HepG2 (cell line): ENCODE results near the gene GRPEL2. TPM values are rescaled to one million over a fixed set of nuclear protein-coding genes. Genes with fewer than 3 reads are reported as not detected.
A peak's percentile ranks its signal among the peaks of the same experiment; 100 is the strongest.

Source experiments
- ATF4 ChIP-seq, 2 experiments: fragments of 450-650 bp in 1 of 2; sonication (generic) in 1 of 2; formaldehyde crosslinking; IDR thresholded peaks; 2 replicates each; pipeline versions ENCODE4 v1.5.0 to v1.8.0; 2020 to 2022; ENCODE audit warnings: mild to moderate bottlenecking in 1 of 2, missing genetic modification reagents in 1 of 2
- BCL3 ChIP-seq: sonication (generic); formaldehyde crosslinking; IDR thresholded peaks from 2 replicates; pipeline ENCODE4 v1.5.1; 2020; ENCODE audit warnings: mild to moderate bottlenecking, missing genetic modification reagents, moderate library complexity
- CTCF ChIP-seq: sonication (generic); formaldehyde crosslinking; IDR thresholded peaks from 2 replicates; pipeline ENCODE4 v1.5.0; 2020; ENCODE audit warnings: mild to moderate bottlenecking, missing genetic modification reagents, moderate library complexity
- DMTF1 ChIP-seq: sonication (generic); formaldehyde crosslinking; IDR thresholded peaks from 2 replicates; pipeline ENCODE4 v1.4.0; 2020; ENCODE audit warnings: mild to moderate bottlenecking, missing genetic modification reagents
- EHMT2 ChIP-seq: fragments of 200-600 bp; sonication (generic); IDR thresholded peaks from 2 replicates; pipeline ENCODE4 v1.7.0; 2017; ENCODE audit warnings: antibody characterized with exemption, low read depth, low read length, borderline replicate concordance
- ETV6 ChIP-seq: sonication (generic); formaldehyde crosslinking; conservative IDR thresholded peaks from 2 replicates; pipeline ENCODE4 v1.4.0; 2020; ENCODE audit warnings: missing genetic modification reagents
- HDAC6 ChIP-seq: fragments of 200-600 bp; sonication (generic); IDR thresholded peaks from 2 replicates; pipeline ENCODE4 v1.7.0; 2017; ENCODE audit warnings: mild to moderate bottlenecking, antibody characterized with exemption, low read length, low read depth
- JUNB ChIP-seq: sonication (generic); formaldehyde crosslinking; IDR thresholded peaks from 2 replicates; pipeline ENCODE4 v1.8.0; 2022; ENCODE audit warnings: missing genetic modification reagents, mild to moderate bottlenecking, borderline replicate concordance
- MIER2 ChIP-seq: IDR thresholded peaks from 2 replicates; pipeline ENCODE4 v1.6.1; 2016; ENCODE audit warnings: missing biosample characterization, missing genetic modification reagents
- MTA3 ChIP-seq: sonication (generic); formaldehyde crosslinking; IDR thresholded peaks from 2 replicates; pipeline ENCODE4 v1.4.0; 2020; ENCODE audit warnings: missing genetic modification reagents
- NR2F6 ChIP-seq, 2 experiments: IDR thresholded peaks; 2 replicates each; pipeline ENCODE4 v1.6.1; 2016; ENCODE audit warnings: antibody characterized with exemption in 1 of 2, mild to moderate bottlenecking in 1 of 2
- RARA ChIP-seq: IDR thresholded peaks from 2 replicates; pipeline ENCODE4 v1.6.1; 2016; ENCODE audit warnings: missing genetic modification reagents, missing compliant biosample characterization
- SMAD3 ChIP-seq: sonication (generic); formaldehyde crosslinking; IDR thresholded peaks from 2 replicates; pipeline ENCODE4 v1.4.0; 2020; ENCODE audit warnings: missing genetic modification reagents
- SMC3 ChIP-seq: IDR thresholded peaks from 2 replicates; pipeline ENCODE4 v1.6.1; 2011; ENCODE audit warnings: low read length, improper control_type of control experiment
- SOX5 ChIP-seq: IDR thresholded peaks from 2 replicates; pipeline ENCODE4 v1.6.1; 2016; ENCODE audit warnings: borderline replicate concordance
- ZBTB38 ChIP-seq: sonication (generic); formaldehyde crosslinking; IDR thresholded peaks from 2 replicates; pipeline ENCODE4 v1.5.1; 2020; ENCODE audit warnings: mild to moderate bottlenecking, missing genetic modification reagents
- ZBTB7A ChIP-seq: sonication (generic); formaldehyde crosslinking; IDR thresholded peaks from 2 replicates; pipeline ENCODE4 v1.8.0; 2022; ENCODE audit warnings: mild to moderate bottlenecking, missing genetic modification reagents
- ZFP36 ChIP-seq: fragments of 150-350 bp; IDR thresholded peaks from 2 replicates; pipeline ENCODE4 v1.6.1; 2018; ENCODE audit warnings: borderline replicate concordance, low read length, low read depth; ENCODE audit not compliant: partially characterized antibody
- ZFP41 ChIP-seq: sonication (generic); formaldehyde crosslinking; IDR thresholded peaks from 2 replicates; pipeline ENCODE4 v1.4.0; 2020; ENCODE audit warnings: mild to moderate bottlenecking, missing genetic modification reagents, borderline replicate concordance
- ZFP90 ChIP-seq: sonication (generic); formaldehyde crosslinking; IDR thresholded peaks from 2 replicates; pipeline ENCODE4 v1.8.0; 2022; ENCODE audit warnings: missing genetic modification reagents, mild to moderate bottlenecking, inconsistent platforms, borderline replicate concordance
- ZKSCAN8 ChIP-seq: IDR thresholded peaks from 2 replicates; pipeline ENCODE4 v1.6.1; 2016; ENCODE audit warnings: borderline replicate concordance, missing genetic modification reagents, missing compliant biosample characterization
- ZMYM2 ChIP-seq: sonication (generic); formaldehyde crosslinking; IDR thresholded peaks from 2 replicates; pipeline ENCODE4 v1.8.0; 2022; ENCODE audit warnings: mild to moderate bottlenecking, missing genetic modification reagents
- ZNF580 ChIP-seq: IDR thresholded peaks from 2 replicates; pipeline ENCODE4 v1.6.1; 2016; ENCODE audit warnings: low read depth, borderline replicate concordance
- ZNF782 ChIP-seq: sonication (generic); formaldehyde crosslinking; IDR thresholded peaks from 2 replicates; pipeline ENCODE4 v1.4.0; 2020; ENCODE audit warnings: missing genetic modification reagents, mild to moderate bottlenecking, borderline replicate concordance
- polyA plus RNA-seq, 8 experiments: library from polyadenylated mRNA; depleted of rRNA in 3 of 8; stranded (reverse) in 7 of 8; unstranded in 1 of 8; fragments of >200 nt; fragmentation: Illumina TruSeq in 4 of 8; extraction: Trizol in 4 of 8; gene quantifications; 2 replicates each; pipeline versions ENCODE4 v1.2.1 to v1.2.3, GENCODE V29; 2011 to 2016; ENCODE audit warnings: low read depth in 4 of 8, missing spikeins in 1 of 8, mixed read lengths in 1 of 8; ENCODE audit not compliant: insufficient read depth in 1 of 8
- total RNA-seq, 5 experiments: library from RNA; depleted of rRNA; stranded (reverse); fragments of >200 nt; fragmentation: Illumina TruSeq; extraction: Trizol; gene quantifications; 2 replicates each; pipeline ENCODE4 v1.2.3, GENCODE V29; 2016; ENCODE audit warnings: low read depth in 1 of 5

GRPEL2 gene
- total and polyA plus RNA-seq, 2 of the 13 experiments (the other 11 are each of a cell fraction or from before 2014, with no cell fraction given) = 13.1 to 16.6 TPM

GRCh38 chr5:149317281-149318048 lies 27.8 kb upstream of the GRPEL2 start (continued):
- TF ChIP-seq BCL3 (CRISPR knock-in tag) (no peak), SMC3 (peak; percentile 84), CTCF (CRISPR knock-in tag) (peak; percentile 84), ZFP90 (CRISPR knock-in tag) (no peak), EHMT2 (no peak), ATF4 (CRISPR knock-in tag; IDR thresholded peaks at IDR 0.05) (no peak), ZNF782 (CRISPR knock-in tag) (no peak), ETV6 (CRISPR knock-in tag) (no peak), RARA (CRISPR knock-in tag) (peak; percentile 21; the same call in 1 of the 2 replicates), ZNF580 (no peak), MTA3 (CRISPR knock-in tag) (no peak), SOX5 (CRISPR knock-in tag) (no peak), JUNB (CRISPR knock-in tag) (no peak), NR2F6 (IDR thresholded peaks at IDR 0.05) (no peak; the same call in 1 of the 2 replicates), NR2F6 (CRISPR knock-in tag; IDR thresholded peaks at IDR 0.05) (peak; percentile 10; the same call in 1 of the 2 replicates), ZBTB38 (no peak), ZFP36 (no peak), ZBTB7A (CRISPR knock-in tag) (no peak), SMAD3 (CRISPR knock-in tag) (0 out of 2 replicates have a peak, but pooled peaks have one; percentile 37), ZFP41 (CRISPR knock-in tag) (no peak), MIER2 (CRISPR knock-in tag) (peak; percentile 40; the same call in 1 of the 2 replicates), DMTF1 (CRISPR knock-in tag) (no peak), ZMYM2 (CRISPR knock-in tag) (no peak), HDAC6 (no peak), ZKSCAN8 (CRISPR knock-in tag) (0 out of 2 replicates have a peak, but pooled peaks have one; percentile 23)
